GM11168 (cell line): ENCODE data around the gene ELMOD2.
"Not testable (repeated sequence)": the region's sequence is repeated elsewhere in the genome, so short reads cannot be mapped to it uniquely, and the experiment has no call there.

Source experiments
- in situ Hi-C: fragments of 300-500 bp; cut with MboI; formaldehyde crosslinking; loops from one replicate; pipeline ENCODE4 v1.12.0; 2022; ENCODE audit warnings: low sequenced_read_pairs; ENCODE audit not compliant: unreplicated experiment

ELMOD2 gene

GRCh38 chr4:140523857-140524742 is at the start of gene ELMOD2:
Gene ELMOD2 (plus strand): TSS chr4:140524168. CDS start chr4:140525429, 1,261 bp downstream.
- in situ Hi-C loops, result no loop called here

- in situ Hi-C loops, result no loop called here
Measured at GRCh38 chr4:140483445-140483844, 40.5 kb upstream of the ELMOD2 start.

GRCh38 chr4:140485939-140486338 is 38.0 kb upstream of the ELMOD2 start:
- in situ Hi-C loops, result no loop called here

GRCh38 chr4:140497405-140497746 is 26.6 kb upstream of the ELMOD2 start:
- in situ Hi-C loops, result no loop called here

- in situ Hi-C loops, result no loop called here
Measured at GRCh38 chr4:140497747-140498636, 26.0 kb upstream of the ELMOD2 start, which contains the start of gene MGAT4D. Gene MGAT4D (minus strand): TSS chr4:140498293. CDS start chr4:140498222, 71 bp downstream.

- in situ Hi-C loops, result no loop called here
Measured at GRCh38 chr4:140499391-140499790, 24.6 kb upstream of the ELMOD2 start.

- in situ Hi-C loops, result no loop called here
Measured at GRCh38 chr4:140504261-140504660, 19.7 kb upstream of the ELMOD2 start.

- in situ Hi-C loops, result not testable (repeated sequence)
Measured at GRCh38 chr4:140513765-140514164, 10.2 kb upstream of the ELMOD2 start.

GRCh38 chr4:140515423-140515822 is 8.5 kb upstream of the ELMOD2 start:
- in situ Hi-C loops, result no loop called here

- in situ Hi-C loops, result no loop called here
Measured at GRCh38 chr4:140523370-140523856, 555 bp upstream of the ELMOD2 start.

- in situ Hi-C loops, result no loop called here
Measured at GRCh38 chr4:140529434-140529833, 5.5 kb downstream of the ELMOD2 start.

GRCh38 chr4:140533951-140534480 is 10.0 kb downstream of the ELMOD2 start:
- in situ Hi-C loops, result no loop called here

- in situ Hi-C loops, result no loop called here
Measured at GRCh38 chr4:140556372-140557085, 32.6 kb downstream of the ELMOD2 start.

- in situ Hi-C loops, result no loop called here
Measured at GRCh38 chr4:140557831-140558435, 34.0 kb downstream of the ELMOD2 start.

GRCh38 chr4:140559696-140560095 is 35.7 kb downstream of the ELMOD2 start:
- in situ Hi-C loops, result no loop called here

GRCh38 chr4:140568507-140569306 is 44.7 kb downstream of the ELMOD2 start, which contains the start of gene UCP1:
Gene UCP1 (minus strand): TSS chr4:140568961. CDS start chr4:140568729, 232 bp downstream.
- in situ Hi-C loops, result no loop called here

GRCh38 chr4:140569307-140569638 is 45.3 kb downstream of the ELMOD2 start:
- in situ Hi-C loops, result no loop called here

- in situ Hi-C loops, result no loop called here
Measured at GRCh38 chr4:140571620-140572019, 47.7 kb downstream of the ELMOD2 start.

- in situ Hi-C loops, result loop anchor here (25.0 kb wide), 1 partner anchor 213 kb away; the partner anchor contains the start of gene SCOC
Measured at GRCh38 chr4:140575489-140575888, 51.5 kb downstream of the ELMOD2 start.
